ENCODE measurements around the gene SORCS2.

Gene SORCS2

GRCh38 chr4:7422151-7422897 is 230.0 kb downstream of the SORCS2 start:
- in situ Hi-C loops (cut with MboI; ENCODE audit: low sequenced_read_pairs), result no loop called here

- in situ Hi-C loops (cut with MboI; ENCODE audit: low sequenced_read_pairs), result no loop called here
Observed at GRCh38 chr4:7422898-7423180, 230.5 kb downstream of the SORCS2 start.

- in situ Hi-C loops (cut with MboI; ENCODE audit: low sequenced_read_pairs), result no loop called here
Observed at GRCh38 chr4:7423391-7423790, 231.1 kb downstream of the SORCS2 start.

GRCh38 chr4:7423801-7424552 is 231.6 kb downstream of the SORCS2 start:
- in situ Hi-C loops (cut with MboI; ENCODE audit: low sequenced_read_pairs), result no loop called here

- in situ Hi-C loops (cut with MboI; ENCODE audit: low sequenced_read_pairs), result no loop called here
Observed at GRCh38 chr4:7424553-7425111, 232.3 kb downstream of the SORCS2 start.

GRCh38 chr4:7425124-7425523 is 232.8 kb downstream of the SORCS2 start:
- in situ Hi-C loops (cut with MboI; ENCODE audit: low sequenced_read_pairs), result no loop called here

- in situ Hi-C loops (cut with MboI; ENCODE audit: low sequenced_read_pairs), result no loop called here
Observed at GRCh38 chr4:7425591-7426468, 233.5 kb downstream of the SORCS2 start.

GRCh38 chr4:7426525-7427171 is 234.3 kb downstream of the SORCS2 start:
- in situ Hi-C loops (cut with MboI; ENCODE audit: low sequenced_read_pairs), result no loop called here

GRCh38 chr4:7427361-7427760 is 235.0 kb downstream of the SORCS2 start:
- in situ Hi-C loops (cut with MboI; ENCODE audit: low sequenced_read_pairs), result no loop called here

GRCh38 chr4:7427831-7428260 is 235.5 kb downstream of the SORCS2 start:
- in situ Hi-C loops (cut with MboI; ENCODE audit: low sequenced_read_pairs), result no loop called here

GRCh38 chr4:7428261-7429068 is 236.1 kb downstream of the SORCS2 start:
- in situ Hi-C loops (cut with MboI; ENCODE audit: low sequenced_read_pairs), result no loop called here

- in situ Hi-C loops (cut with MboI; ENCODE audit: low sequenced_read_pairs), result no loop called here
Observed at GRCh38 chr4:7429069-7429416, 236.7 kb downstream of the SORCS2 start.

GRCh38 chr4:7429601-7430078 is 237.3 kb downstream of the SORCS2 start:
- in situ Hi-C loops (cut with MboI; ENCODE audit: low sequenced_read_pairs), result no loop called here

- in situ Hi-C loops (cut with MboI; ENCODE audit: low sequenced_read_pairs), result no loop called here
Observed at GRCh38 chr4:7430368-7430964, 238.1 kb downstream of the SORCS2 start.

- in situ Hi-C loops (cut with MboI; ENCODE audit: low sequenced_read_pairs), result no loop called here
Observed at GRCh38 chr4:7430965-7431695, 238.8 kb downstream of the SORCS2 start.

- in situ Hi-C loops (cut with MboI; ENCODE audit: low sequenced_read_pairs), result no loop called here
Observed at GRCh38 chr4:7431696-7432530, 239.6 kb downstream of the SORCS2 start.

- in situ Hi-C loops (cut with MboI; ENCODE audit: low sequenced_read_pairs), result no loop called here
Observed at GRCh38 chr4:7432531-7433375, 240.4 kb downstream of the SORCS2 start.
